ENCODE measurements around the gene GAB2.

GAB2 gene

DNA sequence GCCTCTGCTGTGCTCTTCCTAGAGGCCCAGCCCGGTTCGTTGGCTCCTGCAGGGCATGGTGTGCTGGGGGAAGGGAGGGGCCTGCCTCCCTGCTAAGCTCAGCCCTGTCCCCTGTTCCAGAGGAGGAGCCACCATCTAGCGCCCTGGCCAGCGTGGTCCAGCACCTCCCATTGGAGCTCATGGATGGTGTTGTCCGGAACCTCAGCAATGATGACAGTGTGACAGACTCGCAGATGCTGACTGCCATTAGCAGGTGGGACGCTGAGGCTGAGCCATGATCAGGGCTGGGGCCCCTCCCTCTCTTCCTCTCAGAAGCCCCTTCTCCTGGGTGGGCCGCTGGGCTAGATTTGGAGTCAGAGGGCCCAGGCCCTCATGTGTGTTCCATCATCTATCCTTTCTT, 219.8 kb downstream of the GAB2 start:
- TF ChIP-seq, protein P1, sequence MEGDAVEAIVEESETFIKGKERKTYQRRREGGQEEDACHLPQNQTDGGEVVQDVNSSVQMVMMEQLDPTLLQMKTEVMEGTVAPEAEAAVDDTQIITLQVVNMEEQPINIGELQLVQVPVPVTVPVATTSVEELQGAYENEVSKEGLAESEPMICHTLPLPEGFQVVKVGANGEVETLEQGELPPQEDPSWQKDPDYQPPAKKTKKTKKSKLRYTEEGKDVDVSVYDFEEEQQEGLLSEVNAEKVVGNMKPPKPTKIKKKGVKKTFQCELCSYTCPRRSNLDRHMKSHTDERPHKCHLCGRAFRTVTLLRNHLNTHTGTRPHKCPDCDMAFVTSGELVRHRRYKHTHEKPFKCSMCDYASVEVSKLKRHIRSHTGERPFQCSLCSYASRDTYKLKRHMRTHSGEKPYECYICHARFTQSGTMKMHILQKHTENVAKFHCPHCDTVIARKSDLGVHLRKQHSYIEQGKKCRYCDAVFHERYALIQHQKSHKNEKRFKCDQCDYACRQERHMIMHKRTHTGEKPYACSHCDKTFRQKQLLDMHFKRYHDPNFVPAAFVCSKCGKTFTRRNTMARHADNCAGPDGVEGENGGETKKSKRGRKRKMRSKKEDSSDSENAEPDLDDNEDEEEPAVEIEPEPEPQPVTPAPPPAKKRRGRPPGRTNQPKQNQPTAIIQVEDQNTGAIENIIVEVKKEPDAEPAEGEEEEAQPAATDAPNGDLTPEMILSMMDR (IDR thresholded peaks at IDR 0.05; ENCODE audit: extremely low read depth, insufficient read depth, missing control alignments), result no peak
- DNase-seq (ENCODE audit: low spot score), result no peak
- in situ Hi-C loops (cut with MboI; ENCODE audit: low pct_unique_long_range_greater_than_20kb, low sequenced_read_pairs, unreplicated experiment), result no loop called here

DNA sequence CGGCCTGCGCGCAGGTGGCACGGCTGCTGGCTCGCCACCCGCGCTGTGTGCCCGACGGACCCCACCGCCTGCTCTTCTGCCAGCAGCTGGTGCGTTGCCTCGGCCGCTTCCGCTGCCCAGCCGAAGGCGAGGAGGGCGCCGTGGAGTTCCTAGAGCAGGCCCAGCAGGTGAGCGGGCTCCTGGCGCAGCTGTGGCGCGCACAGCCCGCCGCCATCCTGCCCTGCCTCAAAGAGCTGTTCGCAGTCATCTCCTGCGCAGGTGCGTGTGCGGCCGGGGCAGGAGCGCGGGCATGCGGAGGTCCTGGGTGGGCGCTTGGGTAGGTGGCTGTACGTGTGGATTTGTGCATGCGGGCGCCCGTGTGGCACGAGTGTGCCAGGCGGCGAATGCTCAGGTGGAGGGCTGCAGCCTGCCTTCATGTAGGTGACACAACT, 220.9 kb downstream of the GAB2 start:
- TF ChIP-seq, protein P1 (IDR thresholded peaks at IDR 0.05; ENCODE audit: extremely low read depth, insufficient read depth, missing control alignments), result no peak
- no peak for DNase-seq (ENCODE audit: low spot score)
- in situ Hi-C loops (cut with MboI; ENCODE audit: low pct_unique_long_range_greater_than_20kb, low sequenced_read_pairs, unreplicated experiment), result no loop called here

DNA sequence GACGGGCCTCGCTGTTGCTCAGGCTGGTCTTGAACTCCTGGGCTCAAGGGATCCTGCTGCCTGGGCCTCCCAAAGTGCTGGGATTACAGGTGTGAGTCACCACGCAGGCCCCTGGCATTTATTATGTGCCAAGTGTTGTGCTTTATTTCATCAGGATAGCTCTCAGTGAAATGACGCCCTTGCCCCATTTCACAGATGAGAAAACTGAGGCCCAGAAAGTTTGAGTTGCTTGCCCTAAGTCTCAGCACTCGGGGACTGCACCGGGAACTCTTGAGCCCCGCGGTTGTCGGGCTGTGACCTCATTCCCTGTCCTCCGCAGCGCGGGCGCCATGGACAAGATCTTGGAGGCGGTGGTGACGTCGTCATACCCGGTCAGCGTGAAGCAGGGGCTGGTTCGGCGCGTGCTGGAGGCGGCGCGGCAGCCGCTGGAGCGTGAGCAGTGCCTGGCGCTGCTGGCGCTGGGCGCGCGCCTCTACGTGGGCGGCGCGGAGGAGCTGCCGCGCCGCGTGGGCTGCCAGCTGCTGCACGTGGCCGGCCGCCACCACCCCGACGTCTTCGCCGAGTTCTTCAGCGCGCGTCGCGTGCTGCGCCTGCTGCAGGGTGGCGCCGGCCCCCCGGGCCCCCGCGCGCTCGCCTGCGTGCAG, 221.6 kb downstream of the GAB2 start:
- TF ChIP-seq, protein P1 (IDR thresholded peaks at IDR 0.05; ENCODE audit: extremely low read depth, insufficient read depth, missing control alignments), result no peak
- no peak for DNase-seq (ENCODE audit: low spot score)
- in situ Hi-C loops (cut with MboI; ENCODE audit: low pct_unique_long_range_greater_than_20kb, low sequenced_read_pairs, unreplicated experiment), result no loop called here

DNA sequence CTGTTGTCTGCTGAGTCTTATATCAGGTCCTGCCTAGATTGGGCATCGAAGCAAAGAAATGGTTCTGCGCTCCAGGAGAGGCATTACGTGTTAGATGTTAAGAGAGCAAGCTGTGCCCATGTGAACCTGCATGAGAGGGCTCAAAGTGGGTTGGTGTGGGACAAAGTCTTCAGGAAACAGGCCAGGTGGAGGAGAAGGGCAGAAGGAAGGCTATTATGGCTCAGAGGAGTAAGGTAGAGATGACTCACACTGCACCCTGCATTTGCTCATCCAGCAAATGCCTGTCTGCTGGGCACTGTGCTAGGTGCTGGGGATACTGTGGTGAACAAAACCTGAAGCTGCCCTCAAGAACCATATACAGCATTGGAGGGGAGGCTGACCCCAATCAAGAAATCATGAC, 223.1 kb downstream of the GAB2 start:
- in situ Hi-C loops (cut with MboI; ENCODE audit: low pct_unique_long_range_greater_than_20kb, low sequenced_read_pairs, unreplicated experiment), result no loop called here
- TF ChIP-seq, protein P1 (IDR thresholded peaks at IDR 0.05; ENCODE audit: extremely low read depth, insufficient read depth, missing control alignments), result no peak
- no peak for DNase-seq (ENCODE audit: low spot score)

DNA sequence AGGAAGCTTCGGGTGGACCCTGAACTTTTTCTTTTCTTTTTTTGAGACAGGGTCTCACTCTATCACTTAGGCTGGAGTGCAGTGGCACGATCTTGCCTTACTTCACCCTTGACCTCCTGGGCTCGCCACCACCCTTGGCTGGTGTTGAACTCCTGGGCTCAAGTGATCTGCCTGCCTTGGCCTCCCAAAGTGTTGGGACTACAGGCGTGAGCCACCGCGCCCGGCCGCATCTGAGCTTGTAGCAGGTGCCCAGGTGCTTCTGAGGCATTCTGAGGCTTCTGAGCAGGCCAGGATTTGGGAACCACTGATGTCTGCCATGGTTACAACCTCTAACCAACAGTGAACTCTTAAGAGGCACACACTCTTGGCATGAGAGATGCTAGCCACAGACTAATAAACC, 223.8 kb downstream of the GAB2 start:
- TF ChIP-seq, protein P1 (IDR thresholded peaks at IDR 0.05; ENCODE audit: extremely low read depth, insufficient read depth, missing control alignments), result no peak
- DNase-seq (ENCODE audit: low spot score), result no peak
- in situ Hi-C loops (cut with MboI; ENCODE audit: low pct_unique_long_range_greater_than_20kb, low sequenced_read_pairs, unreplicated experiment), result no loop called here

DNA sequence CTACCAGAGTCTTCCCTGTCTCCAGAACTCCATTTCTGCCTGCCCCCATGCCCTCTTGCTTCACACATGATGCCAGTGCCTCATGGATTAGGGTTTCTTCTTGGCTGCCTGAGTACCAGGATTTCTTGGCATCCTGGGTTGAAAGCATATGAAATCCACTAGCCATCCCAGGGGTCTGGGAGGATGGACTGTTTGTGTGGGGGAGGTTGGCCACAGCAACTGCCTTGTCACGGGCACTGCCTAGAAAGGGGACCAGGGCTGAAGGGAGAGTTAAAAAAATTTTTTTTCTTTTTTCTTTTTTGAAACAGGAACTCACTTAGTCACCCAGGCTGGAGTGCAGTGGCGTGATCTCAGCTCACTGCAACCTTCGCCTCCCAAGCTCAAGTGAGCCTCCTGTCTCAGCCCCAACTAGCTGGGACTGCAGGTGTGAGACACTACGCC, 224.7 kb downstream of the GAB2 start:
- DNase-seq (ENCODE audit: low spot score), result no peak
- TF ChIP-seq, protein P1 (IDR thresholded peaks at IDR 0.05; ENCODE audit: extremely low read depth, insufficient read depth, missing control alignments), result no peak
- in situ Hi-C loops (cut with MboI; ENCODE audit: low pct_unique_long_range_greater_than_20kb, low sequenced_read_pairs, unreplicated experiment), result no loop called here

Measured in GM13977 (cell line).